T-helper 1 cell (primary cell): ENCODE measurements around the gene GJC2.
A peak's percentile ranks its signal among the peaks of the same experiment; 100 is the strongest.
"Not testable (repeated sequence)": the region's sequence is repeated elsewhere in the genome, so short reads cannot be mapped to it uniquely, and the experiment has no call there.

ENCODE experiments used
- DNase-seq, 5 donors: peaks; one replicate each; pipeline ENCODE4 v3.0.0-alpha.2; 2012 to 2020
- total RNA-seq, 4 donors: gene quantifications; one replicate each; lab custom pipeline; 2026; lab: John Stamatoyannopoulos, UW

GJC2 gene
- 1.3 to 3.6 (median 2.8) reads per million in 4 donors for total RNA-seq

- no peak for DNase-seq
Observed at GRCh38 chr1:228149406-228150119, at the start of gene GJC2. Gene GJC2 (plus strand): TSS chr1:228149930. CDS start chr1:228157759, 7,829 bp downstream.

- no peak for DNase-seq
Observed at GRCh38 chr1:228100822-228101613, 48.7 kb upstream of the GJC2 start.

GRCh38 chr1:228101614-228101993 is 48.1 kb upstream of the GJC2 start:
- no peak for DNase-seq

- peak; percentile 40 to 61 (median 60) for DNase-seq
Observed at GRCh38 chr1:228101994-228102790, 47.5 kb upstream of the GJC2 start.

- DNase-seq, result peak; percentile 85 to 94 (median 92)
Observed at GRCh38 chr1:228102791-228103620, 46.7 kb upstream of the GJC2 start, which contains the start of gene C1orf35. Gene C1orf35 (minus strand): TSS chr1:228103325. CDS start chr1:228103227, 98 bp downstream.

- no peak for DNase-seq
Observed at GRCh38 chr1:228104526-228105269, 45.0 kb upstream of the GJC2 start.

- DNase-seq, result no peak
Observed at GRCh38 chr1:228105270-228105995, 44.3 kb upstream of the GJC2 start.

- no peak for DNase-seq
Observed at GRCh38 chr1:228105996-228106799, 43.5 kb upstream of the GJC2 start.

- DNase-seq, result no peak
Observed at GRCh38 chr1:228106800-228107054, 43.0 kb upstream of the GJC2 start.

GRCh38 chr1:228107636-228108035 is 42.1 kb upstream of the GJC2 start:
- DNase-seq, result no peak

- no peak for DNase-seq
Observed at GRCh38 chr1:228108055-228108690, 41.6 kb upstream of the GJC2 start.

- DNase-seq, result no peak
Observed at GRCh38 chr1:228108742-228109072, 41.0 kb upstream of the GJC2 start.

- DNase-seq, result peak; percentile 96 to 98 (median 97)
Observed at GRCh38 chr1:228109073-228109961, 40.4 kb upstream of the GJC2 start, which contains the start of gene MRPL55. Gene MRPL55 (minus strand): TSS chr1:228109299. CDS start chr1:228108260, 1,039 bp downstream.

GRCh38 chr1:228109962-228110488 is 39.7 kb upstream of the GJC2 start:
- DNase-seq, result no peak

GRCh38 chr1:228110556-228110955 is 39.2 kb upstream of the GJC2 start:
- DNase-seq, result no peak

- not testable (repeated sequence) for DNase-seq
Observed at GRCh38 chr1:228111315-228111714, 38.4 kb upstream of the GJC2 start.

GRCh38 chr1:228112167-228112566 is 37.6 kb upstream of the GJC2 start:
- no peak for DNase-seq

GRCh38 chr1:228112617-228113016 is 37.1 kb upstream of the GJC2 start:
- no peak for DNase-seq
